ENCODE results near the gene EGFL7.

The EGFL7 gene

GRCh38 chr9:136673975-136674785, 11.5 kb downstream of the EGFL7 start:
- no peak for DNase-seq

- DNase-seq, result no peak
Measured at GRCh38 chr9:136674786-136675349, 12.2 kb downstream of the EGFL7 start.

- no peak for DNase-seq
Measured at GRCh38 chr9:136675477-136676296, 13.0 kb downstream of the EGFL7 start.

GRCh38 chr9:136676297-136676794, 13.6 kb downstream of the EGFL7 start:
- no peak for DNase-seq

GRCh38 chr9:136676920-136677686, 14.4 kb downstream of the EGFL7 start:
- DNase-seq, result no peak

GRCh38 chr9:136678034-136678433, 15.3 kb downstream of the EGFL7 start:
- DNase-seq, result no peak

- DNase-seq, result no peak
Measured at GRCh38 chr9:136678624-136679023, 15.9 kb downstream of the EGFL7 start.

GRCh38 chr9:136679431-136679941, 16.8 kb downstream of the EGFL7 start:
- peak; percentile 37 for DNase-seq

GRCh38 chr9:136681029-136681428, 18.3 kb downstream of the EGFL7 start:
- DNase-seq, result no peak

GRCh38 chr9:136681945-136682699, 19.4 kb downstream of the EGFL7 start:
- DNase-seq, result no peak

GRCh38 chr9:136682710-136683109, 20.0 kb downstream of the EGFL7 start:
- DNase-seq, result no peak

GRCh38 chr9:136683173-136683745, 20.5 kb downstream of the EGFL7 start:
- DNase-seq, result no peak

- no peak for DNase-seq
Measured at GRCh38 chr9:136683755-136684154, 21.0 kb downstream of the EGFL7 start.

- DNase-seq, result no peak
Measured at GRCh38 chr9:136684339-136684738, 21.6 kb downstream of the EGFL7 start.

GRCh38 chr9:136684799-136685198, 22.1 kb downstream of the EGFL7 start:
- DNase-seq, result no peak

- no peak for DNase-seq
Measured at GRCh38 chr9:136685216-136685615, 22.5 kb downstream of the EGFL7 start.

GRCh38 chr9:136685790-136686533, 23.2 kb downstream of the EGFL7 start:
- DNase-seq, result no peak

GRCh38 chr9:136686534-136686793, 23.7 kb downstream of the EGFL7 start:
- DNase-seq, result no peak

- DNase-seq, result no peak
Measured at GRCh38 chr9:136686794-136687711, 24.3 kb downstream of the EGFL7 start, which contains the start of gene AGPAT2. AGPAT2 (minus strand) TSS chr9:136687457; CDS start chr9:136687357, 100 bp downstream.
